Activated T-cell treated with anti-CD3 and anti-CD28 coated beads for 24 hours (primary cell): ENCODE data around the gene SLC38A3.

ENCODE experiments used
- DNase-seq: peaks from one replicate; pipeline ENCODE4 v3.0.0-alpha.2; 2020; ENCODE audit warnings: low read depth

The SLC38A3 gene

GRCh38 chr3:50204804-50205412 lies at the start of gene SLC38A3:
TSS of gene SLC38A3 (plus strand) at chr3:50205271. CDS start at chr3:50214200, 8,929 bp downstream.
- DNase-seq: no peak

- no peak for DNase-seq
Observed at GRCh38 chr3:50155491-50155878, 49.6 kb upstream of the SLC38A3 start.

- no peak for DNase-seq
Observed at GRCh38 chr3:50155891-50156290, 49.2 kb upstream of the SLC38A3 start.

- no peak for DNase-seq
Observed at GRCh38 chr3:50156549-50157493, 48.2 kb upstream of the SLC38A3 start.

GRCh38 chr3:50157827-50158529 lies 47.1 kb upstream of the SLC38A3 start:
- DNase-seq: no peak

GRCh38 chr3:50158530-50159146 lies 46.4 kb upstream of the SLC38A3 start:
- no peak for DNase-seq

GRCh38 chr3:50160561-50160983 lies 44.5 kb upstream of the SLC38A3 start:
- DNase-seq: no peak

GRCh38 chr3:50161320-50161719 lies 43.8 kb upstream of the SLC38A3 start:
- DNase-seq: no peak

- DNase-seq: no peak
Observed at GRCh38 chr3:50162034-50162883, 42.8 kb upstream of the SLC38A3 start.

- no peak for DNase-seq
Observed at GRCh38 chr3:50163572-50164455, 41.3 kb upstream of the SLC38A3 start.

GRCh38 chr3:50164481-50164880 lies 40.6 kb upstream of the SLC38A3 start:
- DNase-seq: no peak

- DNase-seq: no peak
Observed at GRCh38 chr3:50164984-50165909, 39.8 kb upstream of the SLC38A3 start.

GRCh38 chr3:50165910-50166538 lies 39.0 kb upstream of the SLC38A3 start:
- DNase-seq: no peak

GRCh38 chr3:50166620-50167019 lies 38.5 kb upstream of the SLC38A3 start:
- no peak for DNase-seq

GRCh38 chr3:50167069-50167840 lies 37.8 kb upstream of the SLC38A3 start:
- DNase-seq: no peak

GRCh38 chr3:50167841-50168209 lies 37.2 kb upstream of the SLC38A3 start:
- DNase-seq: no peak

- no peak for DNase-seq
Observed at GRCh38 chr3:50168388-50168787, 36.7 kb upstream of the SLC38A3 start.

GRCh38 chr3:50168791-50169190 lies 36.3 kb upstream of the SLC38A3 start:
- no peak for DNase-seq
